ENCODE data around the gene TIGAR. TPM values are rescaled to one million over a fixed set of nuclear protein-coding genes. Genes with fewer than 3 reads are reported as not detected.
A peak's percentile ranks its signal among the peaks of the same experiment; 100 is the strongest.

The TIGAR gene
- total RNA-seq, 1 donor from 2014 or later, result 13.6 TPM

DNA sequence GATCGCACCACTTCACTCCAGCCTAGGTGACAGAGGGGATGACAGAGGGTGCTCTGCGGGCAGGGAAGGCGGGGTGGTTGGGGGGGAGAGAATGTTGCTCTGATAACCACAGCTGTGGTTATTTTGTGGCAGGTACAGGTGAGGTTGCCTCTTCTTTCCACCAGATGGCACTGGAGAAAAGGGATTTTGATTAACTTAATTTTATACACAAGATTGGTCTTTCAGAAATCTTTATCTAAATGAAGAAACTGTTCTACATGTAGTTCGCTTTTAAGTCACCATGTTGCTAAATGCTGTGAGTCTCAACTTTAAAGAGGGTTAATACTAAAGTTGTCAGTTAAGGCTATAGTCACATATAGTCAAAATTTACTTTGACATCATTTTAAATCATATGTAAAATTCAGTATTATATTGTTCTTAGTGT is 32.8 kb downstream of the TIGAR start:
- peaks cover 42% of the 10 kb centered on the region for H3K36me3 ChIP-seq
- H3K27ac ChIP-seq (replicated peaks), result no peak overlapping the region
- TF ChIP-seq, protein P1, sequence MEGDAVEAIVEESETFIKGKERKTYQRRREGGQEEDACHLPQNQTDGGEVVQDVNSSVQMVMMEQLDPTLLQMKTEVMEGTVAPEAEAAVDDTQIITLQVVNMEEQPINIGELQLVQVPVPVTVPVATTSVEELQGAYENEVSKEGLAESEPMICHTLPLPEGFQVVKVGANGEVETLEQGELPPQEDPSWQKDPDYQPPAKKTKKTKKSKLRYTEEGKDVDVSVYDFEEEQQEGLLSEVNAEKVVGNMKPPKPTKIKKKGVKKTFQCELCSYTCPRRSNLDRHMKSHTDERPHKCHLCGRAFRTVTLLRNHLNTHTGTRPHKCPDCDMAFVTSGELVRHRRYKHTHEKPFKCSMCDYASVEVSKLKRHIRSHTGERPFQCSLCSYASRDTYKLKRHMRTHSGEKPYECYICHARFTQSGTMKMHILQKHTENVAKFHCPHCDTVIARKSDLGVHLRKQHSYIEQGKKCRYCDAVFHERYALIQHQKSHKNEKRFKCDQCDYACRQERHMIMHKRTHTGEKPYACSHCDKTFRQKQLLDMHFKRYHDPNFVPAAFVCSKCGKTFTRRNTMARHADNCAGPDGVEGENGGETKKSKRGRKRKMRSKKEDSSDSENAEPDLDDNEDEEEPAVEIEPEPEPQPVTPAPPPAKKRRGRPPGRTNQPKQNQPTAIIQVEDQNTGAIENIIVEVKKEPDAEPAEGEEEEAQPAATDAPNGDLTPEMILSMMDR (IDR thresholded peaks at IDR 0.05; ENCODE audit: borderline replicate concordance), result peak; percentile 67
- DNase-seq, result no peak
- H3K4me1 ChIP-seq, result peaks cover 12% of the 10 kb centered on the region
- no peak overlapping the region for H3K4me3 ChIP-seq
- intact Hi-C loops (cut with micrococcal nuclease), result no loop called here
- H3K9me3 ChIP-seq (replicated peaks), result no peaks in the 10 kb centered on the region
- no peaks in the 10 kb centered on the region for H3K27me3 ChIP-seq (ENCODE audit: low read depth)

DNA sequence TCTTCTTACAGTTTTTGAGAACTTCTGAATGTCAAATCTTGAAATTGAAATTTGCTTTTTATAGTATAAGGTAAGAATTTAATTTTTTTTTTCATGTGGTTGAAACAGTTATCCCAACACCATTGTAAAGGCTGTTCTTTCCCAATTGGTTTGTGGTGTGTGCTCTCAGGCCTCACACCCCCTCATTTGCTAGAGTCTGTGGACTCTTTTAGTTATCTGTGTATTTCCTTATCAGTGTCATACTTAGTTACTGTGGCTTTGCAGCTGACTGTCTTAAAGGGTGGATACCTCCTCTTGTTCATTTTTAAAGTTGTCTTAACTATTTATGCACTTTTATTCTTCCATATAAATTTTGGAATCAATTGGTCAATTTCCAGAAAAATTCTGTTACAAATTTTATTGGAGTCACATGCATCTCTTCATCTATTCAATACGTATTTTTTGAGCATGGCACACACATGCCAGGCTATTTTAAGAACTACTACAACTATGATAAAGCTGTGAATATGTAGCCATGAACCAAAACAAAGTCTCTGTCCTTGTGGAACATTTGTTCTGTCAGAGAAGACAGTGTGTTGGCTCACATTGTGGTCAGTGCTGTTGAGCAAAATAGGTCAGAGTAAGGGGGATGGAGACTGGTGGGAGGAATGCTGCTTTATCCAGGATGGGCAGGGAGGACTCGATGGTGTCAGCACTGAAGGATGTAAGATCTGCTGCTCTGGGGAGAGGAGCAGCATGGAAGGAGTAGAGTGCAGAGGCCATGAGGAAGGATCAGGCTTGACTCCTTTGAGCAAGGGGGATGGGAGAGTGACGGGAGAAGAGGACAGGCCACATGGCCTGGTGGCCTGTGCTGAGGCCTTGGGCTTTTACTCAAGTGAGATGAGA is 34.4 kb downstream of the TIGAR start:
- TF ChIP-seq, protein P1 (IDR thresholded peaks at IDR 0.05; ENCODE audit: borderline replicate concordance), result no peak
- peaks cover 10% of the 10 kb centered on the region for H3K9me3 ChIP-seq (replicated peaks)
- peaks cover 32% of the 10 kb centered on the region for H3K36me3 ChIP-seq
- intact Hi-C loops (cut with micrococcal nuclease), result no loop called here
- H3K4me3 ChIP-seq, result no peak overlapping the region
- peaks cover 12% of the 10 kb centered on the region for H3K4me1 ChIP-seq
- H3K27me3 ChIP-seq (ENCODE audit: low read depth), result no peaks in the 10 kb centered on the region
- no peak for DNase-seq
- H3K27ac ChIP-seq (replicated peaks), result peak overlapping the region; percentile 55

DNA sequence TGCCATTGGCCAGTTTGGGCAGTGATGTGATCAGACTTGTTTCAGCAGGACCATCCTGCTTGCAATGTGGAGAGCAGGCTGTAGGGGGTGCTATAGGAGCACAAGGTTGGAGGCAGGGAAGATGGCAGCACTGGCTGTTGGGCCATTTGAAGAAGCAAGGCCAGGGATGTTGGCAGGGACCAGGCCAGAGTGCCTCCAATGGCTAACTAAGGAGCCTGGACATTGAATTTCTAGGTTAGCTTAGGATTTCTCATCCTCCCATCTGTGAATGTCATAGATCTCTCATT is 35.0 kb downstream of the TIGAR start:
- Histone ChIP-seq H3K9me3 (replicated peaks) (peaks cover 10% of the 10 kb centered on the region), H3K4me1 (peaks cover 12% of the 10 kb centered on the region), H3K36me3 (peaks cover 27% of the 10 kb centered on the region), H3K27ac (replicated peaks) (peak overlapping the region; percentile 55), H3K4me3 (no peak overlapping the region), H3K27me3 (ENCODE audit: low read depth) (no peaks in the 10 kb centered on the region)
- TF ChIP-seq, protein P1 (IDR thresholded peaks at IDR 0.05; ENCODE audit: borderline replicate concordance), result peak; percentile 43
- intact Hi-C loops (cut with micrococcal nuclease), result no loop called here
- DNase-seq, result no peak

DNA sequence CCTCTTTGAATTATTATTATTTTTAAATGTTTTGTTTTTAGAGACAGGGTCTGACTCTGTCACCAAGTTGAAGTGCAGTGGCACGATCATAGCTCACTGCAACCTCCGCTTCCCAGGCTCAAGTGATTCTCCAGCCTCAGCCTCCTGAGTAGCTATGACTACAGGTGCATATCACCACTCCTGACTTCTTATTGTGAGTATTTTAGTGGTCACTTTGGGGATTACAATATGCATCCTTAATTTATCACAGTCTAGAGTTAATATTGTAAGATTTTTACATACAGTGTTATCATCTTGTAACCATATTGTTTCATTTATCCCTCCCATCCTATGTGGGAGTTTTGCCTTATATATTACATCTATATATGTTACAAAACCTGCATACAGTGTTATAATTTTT is 45.1 kb downstream of the TIGAR start:
- Histone ChIP-seq H3K4me3 (no peak overlapping the region), H3K4me1 (no peaks in the 10 kb centered on the region), H3K27ac (replicated peaks) (no peak overlapping the region), H3K9me3 (replicated peaks) (no peaks in the 10 kb centered on the region), H3K36me3 (no peaks in the 10 kb centered on the region), H3K27me3 (ENCODE audit: low read depth) (peaks cover 3% of the 10 kb centered on the region)
- no peak for DNase-seq
- TF ChIP-seq, protein P1 (IDR thresholded peaks at IDR 0.05; ENCODE audit: borderline replicate concordance), result no peak
- intact Hi-C loops (cut with micrococcal nuclease), result no loop called here

DNA sequence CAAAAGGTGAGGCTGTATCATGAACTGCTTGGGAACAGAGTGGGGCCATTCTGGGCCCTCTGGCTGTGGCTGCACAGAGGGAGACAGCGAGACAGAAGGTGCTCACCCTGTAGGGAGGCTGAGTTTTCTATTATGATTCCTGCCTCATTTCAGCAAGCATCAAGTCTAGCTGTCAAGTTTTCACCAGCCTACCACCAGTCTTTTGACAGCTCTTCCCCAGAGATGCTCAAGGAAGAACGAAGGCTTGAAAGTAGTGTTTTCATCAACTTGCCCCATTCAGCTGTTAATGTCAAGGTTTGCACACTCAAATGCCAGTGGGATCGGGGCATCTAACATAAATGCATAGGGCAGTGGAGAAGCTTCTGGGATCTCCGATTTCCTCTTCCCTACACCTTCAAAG is 48.5 kb downstream of the TIGAR start:
- Histone ChIP-seq H3K9me3 (replicated peaks) (no peaks in the 10 kb centered on the region), H3K36me3 (no peaks in the 10 kb centered on the region), H3K27ac (replicated peaks) (no peak overlapping the region), H3K27me3 (ENCODE audit: low read depth) (peaks cover 13% of the 10 kb centered on the region), H3K4me1 (no peaks in the 10 kb centered on the region), H3K4me3 (no peak overlapping the region)
- DNase-seq, result no peak
- TF ChIP-seq, protein P1 (IDR thresholded peaks at IDR 0.05; ENCODE audit: borderline replicate concordance), result no peak
- intact Hi-C loops (cut with micrococcal nuclease), result no loop called here

Data from left ventricle myocardium inferior (tissue), 1 donor.